K562 (cell line): Measurements from ENCODE around the gene SETD3. TPM values are rescaled to one million over a fixed set of nuclear protein-coding genes. Genes with fewer than 3 reads are reported as not detected.

Experiments
- ATF1 ChIP-seq, 2 experiments: fragments of 450-650 bp in 1 of 2; IDR thresholded peaks; 2 replicates each; pipeline ENCODE4 v1.6.1; 2016; ENCODE audit warnings: missing compliant biosample characterization in 1 of 2, missing genetic modification characterization in 1 of 2
- CBX3 ChIP-seq, 2 experiments: IDR thresholded peaks; 1 replicate in 1 of 2; 2 replicates in 1 of 2; pipeline ENCODE4 v1.6.1; 2012; ENCODE audit warnings: inconsistent platforms in 2 of 2, low read length in 2 of 2, borderline replicate concordance in 1 of 2, control low read depth in 1 of 2
- DNMT1 ChIP-seq: fragments of 450-650 bp; IDR thresholded peaks from 2 replicates; pipeline ENCODE4 v1.6.1; 2016; ENCODE audit warnings: antibody characterized with exemption, mild to moderate bottlenecking
- EGR1 ChIP-seq: fragments of 450-650 bp; conservative IDR thresholded peaks from 2 replicates; pipeline ENCODE4 v1.6.1; 2017; ENCODE audit warnings: mild to moderate bottlenecking
- ESRRB ChIP-seq: fragments of 250-450 bp; sonication (Bioruptor Pico); IDR thresholded peaks from 2 replicates; pipeline ENCODE4 v1.5.0; 2020; ENCODE audit warnings: mild to moderate bottlenecking, moderate library complexity, borderline replicate concordance
- GATA2 ChIP-seq: sonication (generic); formaldehyde crosslinking; IDR thresholded peaks from 2 replicates; pipeline ENCODE4 v1.4.0; 2020; ENCODE audit warnings: mild to moderate bottlenecking, missing genetic modification reagents
- GTF2F1 ChIP-seq: IDR thresholded peaks from 2 replicates; pipeline ENCODE4 v1.6.1; 2011; ENCODE audit warnings: low read depth, low read length, improper control_type of control experiment
- HMG20B ChIP-seq: fragments of 250-450 bp; sonication (Bioruptor Pico); IDR thresholded peaks from 2 replicates; pipeline ENCODE4 v1.5.0; 2021; ENCODE audit warnings: mild to moderate bottlenecking
- ILK ChIP-seq: fragments of 450-650 bp; IDR thresholded peaks from 2 replicates; pipeline ENCODE4 v1.6.1; 2016; ENCODE audit warnings: missing genetic modification characterization, low read depth, mild to moderate bottlenecking, missing compliant biosample characterization, moderate library complexity, borderline replicate concordance
- JUND ChIP-seq, 2 experiments: IDR thresholded peaks; 2 replicates in 1 of 2; 3 replicates in 1 of 2; pipeline ENCODE4 v1.6.1; 2011; ENCODE audit warnings: borderline replicate concordance in 2 of 2, low read depth in 2 of 2, low read length in 2 of 2, improper control_type of control experiment in 1 of 2, missing biosample characterization in 1 of 2, missing genetic modification characterization in 1 of 2, missing genetic modification reagents in 1 of 2
- LEF1 ChIP-seq: fragments of 450-650 bp; IDR thresholded peaks from 2 replicates; pipeline ENCODE4 v1.6.1; 2016; ENCODE audit warnings: mild to moderate bottlenecking
- MAZ ChIP-seq, 2 experiments: fragments of 450-650 bp in 1 of 2; sonication (generic) in 1 of 2; formaldehyde crosslinking; IDR thresholded peaks in 1 of 2; conservative IDR thresholded peaks in 1 of 2; 2 replicates each; pipeline versions ENCODE4 v1.4.0 to v1.5.0; 2020; ENCODE audit warnings: mild to moderate bottlenecking in 1 of 2, missing genetic modification reagents in 1 of 2
- RAD21 ChIP-seq, 2 experiments: fragments of 250-450 bp in 1 of 2; fragments of 450-650 bp in 1 of 2; sonication (Bioruptor Pico) in 1 of 2; formaldehyde crosslinking in 1 of 2; IDR thresholded peaks in 1 of 2; conservative IDR thresholded peaks in 1 of 2; 2 replicates each; pipeline versions ENCODE4 v1.4.0 to v1.8.0; 2020 to 2022; ENCODE audit warnings: mild to moderate bottlenecking in 2 of 2, moderate library complexity in 1 of 2
- RB1 ChIP-seq: fragments of 450-650 bp; IDR thresholded peaks from 2 replicates; pipeline ENCODE4 v1.6.1; 2017; ENCODE audit warnings: low read depth, mild to moderate bottlenecking
- RBM22 ChIP-seq: fragments of 200-400 bp; formaldehyde crosslinking; IDR thresholded peaks from 2 replicates; pipeline ENCODE4 v1.6.1; 2018; ENCODE audit warnings: low read length, low read depth; ENCODE audit not compliant: poor library complexity, severe bottlenecking
- SRSF1 ChIP-seq: fragments of 200-400 bp; formaldehyde crosslinking; IDR thresholded peaks from 2 replicates; pipeline ENCODE4 v1.6.1; 2017; ENCODE audit warnings: mild to moderate bottlenecking, low read depth, low read length, moderate library complexity
- TAF1 ChIP-seq: IDR thresholded peaks from 2 replicates; pipeline ENCODE4 v1.6.1; 2011; ENCODE audit warnings: mild to moderate bottlenecking, low read length, moderate library complexity; ENCODE audit not compliant: insufficient read depth, control insufficient read depth, severe bottlenecking; ENCODE audit errors: extremely low read depth
- TAF9B ChIP-seq: fragments of 450-650 bp; IDR thresholded peaks from 2 replicates; pipeline ENCODE4 v1.6.1; 2018; ENCODE audit warnings: mild to moderate bottlenecking; ENCODE audit not compliant: partially characterized antibody
- TEAD4 ChIP-seq, 2 experiments: sonication (generic) in 1 of 2; formaldehyde crosslinking in 1 of 2; IDR thresholded peaks; 2 replicates each; pipeline versions ENCODE4 v1.6.1 to v1.8.0; 2012 to 2022; ENCODE audit warnings: borderline replicate concordance in 1 of 2, inconsistent platforms in 1 of 2, low read length in 1 of 2, mild to moderate bottlenecking in 1 of 2, missing genetic modification reagents in 1 of 2
- YBX1 ChIP-seq: fragments of 450-650 bp; IDR thresholded peaks from 2 replicates; pipeline ENCODE4 v1.7.1; 2016; ENCODE audit warnings: mild to moderate bottlenecking
- polyA plus RNA-seq, 8 experiments: library from polyadenylated mRNA; depleted of rRNA in 4 of 8; stranded (reverse) in 5 of 8; unstranded in 3 of 8; fragments of >200 nt; fragmentation: Nextera tagmentation in 2 of 8; fragmentation: Illumina TruSeq in 1 of 8; extraction: Ambion mirVana in 2 of 8; extraction: Trizol in 1 of 8; gene quantifications; 2 replicates each; pipeline versions ENCODE4 v1.2.1 to v1.2.3, GENCODE V29; 2011 to 2014; ENCODE audit warnings: inconsistent platforms in 1 of 8, missing spikeins in 1 of 8
- total RNA-seq, 7 experiments: library from RNA; depleted of rRNA in 6 of 7; stranded (reverse); fragments of >200 nt in 6 of 7; fragmentation: Illumina TruSeq in 2 of 7; extraction: Trizol in 2 of 7; gene quantifications; 2 replicates each; pipeline versions ENCODE4 v1.2.1 to v1.2.3, GENCODE V29; 2011 to 2021; ENCODE audit warnings: low replicate concordance in 1 of 7
- TF ChIP-seq, protein P1 (sequence below), 3 experiments: fragments of 200-800 bp in 1 of 3; fragments of 250-450 bp in 1 of 3; fragments of 450-650 bp in 1 of 3; sonication (Bioruptor Pico) in 1 of 3; sonication (Bioruptor generic) in 1 of 3; formaldehyde crosslinking in 1 of 3; IDR thresholded peaks; 2 replicates each; pipeline versions ENCODE4 v1.6.1 to v1.8.0; 2016 to 2022; ENCODE audit warnings: mild to moderate bottlenecking in 2 of 3, missing genetic modification characterization in 2 of 3, missing compliant biosample characterization in 1 of 3, moderate library complexity in 1 of 3
- TF ChIP-seq, protein P2 (sequence below), 3 experiments: IDR thresholded peaks in 2 of 3; conservative IDR thresholded peaks in 1 of 3; 2 replicates each; pipeline ENCODE4 v1.5.1; 2011 to 2012; ENCODE audit warnings: low read length in 3 of 3, mild to moderate bottlenecking in 3 of 3, control low read depth in 2 of 3, improper control_type of control experiment in 1 of 3, inconsistent platforms in 1 of 3, low read depth in 1 of 3, mixed read lengths in 1 of 3, moderate library complexity in 1 of 3; ENCODE audit not compliant: insufficient read depth in 2 of 3

Gene SETD3
- total and polyA plus RNA-seq, 9 of the 15 experiments (the other 6 are each of a cell fraction or from before 2014, with no cell fraction given): 8.5 to 35.9 (median 26.5) TPM

DNA sequence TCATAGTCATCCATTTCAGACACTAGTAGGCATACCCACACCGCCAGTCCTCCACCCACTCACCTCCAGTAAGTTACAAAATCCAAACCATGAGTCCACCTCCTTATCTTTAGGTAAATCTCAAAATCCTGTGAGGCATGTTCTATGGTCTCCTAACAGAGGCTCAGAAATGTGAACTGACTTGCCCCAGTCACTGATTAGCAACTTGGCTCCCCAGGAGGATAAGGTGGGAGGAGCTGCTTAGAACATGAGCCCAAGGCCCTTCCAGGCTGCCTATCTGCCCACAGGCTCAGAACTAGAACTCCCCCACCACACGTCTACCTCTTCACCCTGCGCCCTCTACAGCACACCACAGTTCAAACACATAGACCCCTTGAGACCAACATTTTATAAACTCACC, 19.9 kb downstream of the SETD3 start (continued):
- TF ChIP-seq, protein P1, sequence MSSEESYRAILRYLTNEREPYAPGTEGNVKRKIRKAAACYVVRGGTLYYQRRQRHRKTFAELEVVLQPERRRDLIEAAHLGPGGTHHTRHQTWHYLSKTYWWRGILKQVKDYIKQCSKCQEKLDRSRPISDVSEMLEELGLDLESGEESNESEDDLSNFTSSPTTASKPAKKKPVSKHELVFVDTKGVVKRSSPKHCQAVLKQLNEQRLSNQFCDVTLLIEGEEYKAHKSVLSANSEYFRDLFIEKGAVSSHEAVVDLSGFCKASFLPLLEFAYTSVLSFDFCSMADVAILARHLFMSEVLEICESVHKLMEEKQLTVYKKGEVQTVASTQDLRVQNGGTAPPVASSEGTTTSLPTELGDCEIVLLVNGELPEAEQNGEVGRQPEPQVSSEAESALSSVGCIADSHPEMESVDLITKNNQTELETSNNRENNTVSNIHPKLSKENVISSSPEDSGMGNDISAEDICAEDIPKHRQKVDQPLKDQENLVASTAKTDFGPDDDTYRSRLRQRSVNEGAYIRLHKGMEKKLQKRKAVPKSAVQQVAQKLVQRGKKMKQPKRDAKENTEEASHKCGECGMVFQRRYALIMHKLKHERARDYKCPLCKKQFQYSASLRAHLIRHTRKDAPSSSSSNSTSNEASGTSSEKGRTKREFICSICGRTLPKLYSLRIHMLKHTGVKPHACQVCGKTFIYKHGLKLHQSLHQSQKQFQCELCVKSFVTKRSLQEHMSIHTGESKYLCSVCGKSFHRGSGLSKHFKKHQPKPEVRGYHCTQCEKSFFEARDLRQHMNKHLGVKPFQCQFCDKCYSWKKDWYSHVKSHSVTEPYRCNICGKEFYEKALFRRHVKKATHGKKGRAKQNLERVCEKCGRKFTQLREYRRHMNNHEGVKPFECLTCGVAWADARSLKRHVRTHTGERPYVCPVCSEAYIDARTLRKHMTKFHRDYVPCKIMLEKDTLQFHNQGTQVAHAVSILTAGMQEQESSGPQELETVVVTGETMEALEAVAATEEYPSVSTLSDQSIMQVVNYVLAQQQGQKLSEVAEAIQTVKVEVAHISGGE (CRISPR knock-in tag; IDR thresholded peaks at IDR 0.05): no peak
- TF ChIP-seq LEF1 (no peak), TEAD4 (IDR thresholded peaks at IDR 0.05; ENCODE audit: low read length) (peak; percentile 54), TEAD4 (CRISPR knock-in tag; IDR thresholded peaks at IDR 0.05; ENCODE audit: borderline replicate concordance) (no peak), GATA2 (CRISPR knock-in tag) (peak; percentile 55), JUND (IDR thresholded peaks at IDR 0.05; ENCODE audit: borderline replicate concordance, low read depth, low read length) (no peak), JUND (tag; IDR thresholded peaks at IDR 0.05; ENCODE audit: borderline replicate concordance, low read depth, low read length) (peak; percentile 18; the same call in 1 of the 3 replicates), YBX1 (no peak), TAF9B (no peak), HMG20B (no peak), MAZ (CRISPR knock-in tag; conservative IDR thresholded peaks at IDR 0.05 in 1 of 2, IDR thresholded peaks at IDR 0.05 in 1 of 2) (peak in 1 of 2 experiments; percentile 46; a peak in 1 of 4 replicates), RAD21 (CRISPR knock-in tag; conservative IDR thresholded peaks at IDR 0.05 in 1 of 2, IDR thresholded peaks at IDR 0.05 in 1 of 2) (peak in 1 of 2 experiments; percentile 33; a peak in 2 of 4 replicates), RB1 (no peak), GTF2F1 (no peak), RBM22 (no peak), ATF1 (CRISPR knock-in tag; IDR thresholded peaks at IDR 0.05) (no peak), ATF1 (tag; IDR thresholded peaks at IDR 0.05) (peak; percentile 28; the same call in 1 of the 2 replicates), ESRRB (CRISPR knock-in tag) (no peak), DNMT1 (no peak), ILK (tag) (no peak), CBX3 (IDR thresholded peaks at IDR 0.05; ENCODE audit: borderline replicate concordance in 1 of 2, low read length in 2 of 2) (peak in 1 of 2 experiments; percentile 65; a peak in 1 of 3 replicates), SRSF1 (no peak), EGR1 (peak; percentile 73), TAF1 (no peak)
- TF ChIP-seq, protein P2, sequence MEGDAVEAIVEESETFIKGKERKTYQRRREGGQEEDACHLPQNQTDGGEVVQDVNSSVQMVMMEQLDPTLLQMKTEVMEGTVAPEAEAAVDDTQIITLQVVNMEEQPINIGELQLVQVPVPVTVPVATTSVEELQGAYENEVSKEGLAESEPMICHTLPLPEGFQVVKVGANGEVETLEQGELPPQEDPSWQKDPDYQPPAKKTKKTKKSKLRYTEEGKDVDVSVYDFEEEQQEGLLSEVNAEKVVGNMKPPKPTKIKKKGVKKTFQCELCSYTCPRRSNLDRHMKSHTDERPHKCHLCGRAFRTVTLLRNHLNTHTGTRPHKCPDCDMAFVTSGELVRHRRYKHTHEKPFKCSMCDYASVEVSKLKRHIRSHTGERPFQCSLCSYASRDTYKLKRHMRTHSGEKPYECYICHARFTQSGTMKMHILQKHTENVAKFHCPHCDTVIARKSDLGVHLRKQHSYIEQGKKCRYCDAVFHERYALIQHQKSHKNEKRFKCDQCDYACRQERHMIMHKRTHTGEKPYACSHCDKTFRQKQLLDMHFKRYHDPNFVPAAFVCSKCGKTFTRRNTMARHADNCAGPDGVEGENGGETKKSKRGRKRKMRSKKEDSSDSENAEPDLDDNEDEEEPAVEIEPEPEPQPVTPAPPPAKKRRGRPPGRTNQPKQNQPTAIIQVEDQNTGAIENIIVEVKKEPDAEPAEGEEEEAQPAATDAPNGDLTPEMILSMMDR (IDR thresholded peaks at IDR 0.05 in 2 of 3, conservative IDR thresholded peaks at IDR 0.05 in 1 of 3; ENCODE audit: insufficient read depth in 2 of 3, low read depth in 1 of 3, low read length in 3 of 3): peak; percentile 50 to 60 (median 59)
